Measurements from ENCODE around the gene TRUB2.

GRCh38 chr9:128314697-128315096 lies 7.5 kb downstream of the TRUB2 start:
- TF ChIP-seq, protein P1, sequence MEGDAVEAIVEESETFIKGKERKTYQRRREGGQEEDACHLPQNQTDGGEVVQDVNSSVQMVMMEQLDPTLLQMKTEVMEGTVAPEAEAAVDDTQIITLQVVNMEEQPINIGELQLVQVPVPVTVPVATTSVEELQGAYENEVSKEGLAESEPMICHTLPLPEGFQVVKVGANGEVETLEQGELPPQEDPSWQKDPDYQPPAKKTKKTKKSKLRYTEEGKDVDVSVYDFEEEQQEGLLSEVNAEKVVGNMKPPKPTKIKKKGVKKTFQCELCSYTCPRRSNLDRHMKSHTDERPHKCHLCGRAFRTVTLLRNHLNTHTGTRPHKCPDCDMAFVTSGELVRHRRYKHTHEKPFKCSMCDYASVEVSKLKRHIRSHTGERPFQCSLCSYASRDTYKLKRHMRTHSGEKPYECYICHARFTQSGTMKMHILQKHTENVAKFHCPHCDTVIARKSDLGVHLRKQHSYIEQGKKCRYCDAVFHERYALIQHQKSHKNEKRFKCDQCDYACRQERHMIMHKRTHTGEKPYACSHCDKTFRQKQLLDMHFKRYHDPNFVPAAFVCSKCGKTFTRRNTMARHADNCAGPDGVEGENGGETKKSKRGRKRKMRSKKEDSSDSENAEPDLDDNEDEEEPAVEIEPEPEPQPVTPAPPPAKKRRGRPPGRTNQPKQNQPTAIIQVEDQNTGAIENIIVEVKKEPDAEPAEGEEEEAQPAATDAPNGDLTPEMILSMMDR (IDR thresholded peaks at IDR 0.05; ENCODE audit: insufficient read depth, low read length, poor library complexity, severe bottlenecking), result no peak
- no peak for TF ChIP-seq EZH2phosphoT487 (conservative IDR thresholded peaks at IDR 0.05; ENCODE audit: low read length)
